Vagina (tissue), 2 donors: ENCODE measurements around the gene ELMO3. TPM values are rescaled to one million over a fixed set of nuclear protein-coding genes. Genes with fewer than 3 reads are reported as not detected.
A peak's percentile ranks its signal among the peaks of the same experiment; 100 is the strongest.

Experiments
- DNase-seq, 2 donors: peaks; one replicate each; pipeline ENCODE4 v3.0.0-alpha.2; 2017; ENCODE audit errors: extremely low spot score in 2 of 2
- H3K27ac ChIP-seq: fragments of 200-600 bp; sonication (generic); one replicate; pipeline ENCODE4 v1.5.1; 2019
- H3K27me3 ChIP-seq: fragments of 200-600 bp; sonication (generic); one replicate; pipeline ENCODE4 v1.5.1; 2019
- H3K36me3 ChIP-seq, 2 donors: fragments of 200-600 bp; sonication (generic); one replicate each; pipeline ENCODE4 v1.5.1; 2017 to 2019
- H3K4me1 ChIP-seq: fragments of 200-600 bp; sonication (generic); one replicate; pipeline ENCODE4 v1.5.1; 2019
- H3K4me3 ChIP-seq, 2 donors: fragments of 200-600 bp; sonication (generic); 1 replicate in 1 of 2; 2 replicates in 1 of 2; pipeline ENCODE4 v1.5.1; 2016 to 2019
- H3K9me3 ChIP-seq: fragments of 200-600 bp; sonication (generic); one replicate; pipeline ENCODE4 v1.5.1; 2019
- CTCF ChIP-seq, 3 experiments: fragments of 450-650 bp in 2 of 3; fragments of 200-600 bp in 1 of 3; sonication (generic) in 1 of 3; IDR thresholded peaks; one replicate each; pipeline ENCODE4 v1.5.1; 2017 to 2019; ENCODE audit warnings: antibody characterized with exemption in 3 of 3, mild to moderate bottlenecking in 2 of 3, moderate library complexity in 2 of 3
- POLR2A ChIP-seq, 2 donors: fragments of 450-650 bp; IDR thresholded peaks; one replicate each; pipeline ENCODE4 v1.6.1; 2017; ENCODE audit warnings: antibody characterized with exemption in 2 of 2, mild to moderate bottlenecking in 2 of 2, moderate library complexity in 2 of 2
- POLR2AphosphoS5 ChIP-seq, 2 donors: sonication (generic); formaldehyde crosslinking; IDR thresholded peaks; one replicate each; pipeline ENCODE4 v1.9.0; 2017; ENCODE audit warnings: antibody characterized with exemption in 2 of 2, mild to moderate bottlenecking in 2 of 2, low read depth in 1 of 2; ENCODE audit not compliant: insufficient read depth in 1 of 2
- intact Hi-C: fragments of 100-400 bp; cut with DNase I; formaldehyde crosslinking; loops from one replicate; pipeline ENCODE4 v1.15.1; 2023
- total RNA-seq: library from RNA; depleted of rRNA; stranded (reverse); fragments of >200 nt; gene quantifications from one replicate; pipeline ENCODE4 v1.2.3, GENCODE V29; 2016

ELMO3 gene
- total RNA-seq, 1 donor from 2014 or later = 21.6 TPM

- intact Hi-C loops = loop anchor here (5.0 kb wide), 1 partner anchor 33 kb away; the partner anchor contains the start of gene B3GNT9
- Histone ChIP-seq H3K4me3 (peak overlapping the region; percentile 53 to 62), H3K9me3 (no peaks in the 10 kb centered on the region), H3K36me3 (no peaks in the 10 kb centered on the region), H3K27me3 (no peaks in the 10 kb centered on the region), H3K4me1 (peaks cover 27% of the 10 kb centered on the region), H3K27ac (peak overlapping the region; percentile 88)
- no peak for DNase-seq
- TF ChIP-seq CTCF (IDR thresholded peaks at IDR 0.05) (peak; percentile 65 to 84 (median 73)), POLR2A (IDR thresholded peaks at IDR 0.05) (no peak), POLR2AphosphoS5 (IDR thresholded peaks at IDR 0.05; ENCODE audit: insufficient read depth in 1 of 2, low read depth in 1 of 2) (peak in 1 of 2 donors; percentile 64)
Observed at GRCh38 chr16:67184995-67185650, 13.8 kb upstream of the ELMO3 start.

- Histone ChIP-seq H3K4me3 (peak overlapping the region in 1 of 2 donors; percentile 53), H3K27me3 (no peaks in the 10 kb centered on the region), H3K9me3 (no peaks in the 10 kb centered on the region), H3K36me3 (no peaks in the 10 kb centered on the region), H3K27ac (no peak overlapping the region), H3K4me1 (peaks cover 26% of the 10 kb centered on the region)
- no peak for TF ChIP-seq POLR2A (IDR thresholded peaks at IDR 0.05)
- intact Hi-C loops = loop anchor here (5.0 kb wide), 1 partner anchor 33 kb away; the partner anchor contains the start of gene B3GNT9
- DNase-seq = no peak
Observed at GRCh38 chr16:67185651-67186134, 13.2 kb upstream of the ELMO3 start.

GRCh38 chr16:67186550-67186950, 12.4 kb upstream of the ELMO3 start:
- Histone ChIP-seq H3K36me3 (no peaks in the 10 kb centered on the region), H3K27ac (no peak overlapping the region), H3K27me3 (no peaks in the 10 kb centered on the region), H3K4me1 (peaks cover 27% of the 10 kb centered on the region), H3K4me3 (no peak overlapping the region), H3K9me3 (no peaks in the 10 kb centered on the region)
- DNase-seq = no peak
- TF ChIP-seq POLR2A (IDR thresholded peaks at IDR 0.05) (no peak), POLR2AphosphoS5 (IDR thresholded peaks at IDR 0.05; ENCODE audit: insufficient read depth in 1 of 2, low read depth in 1 of 2) (no peak), CTCF (IDR thresholded peaks at IDR 0.05) (no peak)
- intact Hi-C loops = loop anchor here (5.0 kb wide), 1 partner anchor 34 kb away; the partner anchor contains the start of gene B3GNT9

- no peak for DNase-seq
- H3K36me3 ChIP-seq = no peaks in the 10 kb centered on the region
- no peak overlapping the region for H3K27ac ChIP-seq
- peaks cover 31% of the 10 kb centered on the region for H3K4me1 ChIP-seq
- no peak overlapping the region for H3K4me3 ChIP-seq
- H3K27me3 ChIP-seq = no peaks in the 10 kb centered on the region
- no peak for TF ChIP-seq POLR2AphosphoS5 (IDR thresholded peaks at IDR 0.05; ENCODE audit: insufficient read depth in 1 of 2, low read depth in 1 of 2)
- TF ChIP-seq CTCF (IDR thresholded peaks at IDR 0.05) = no peak
- no peak for TF ChIP-seq POLR2A (IDR thresholded peaks at IDR 0.05)
- intact Hi-C loops = loop anchor here (5.0 kb wide), 1 partner anchor 35 kb away; the partner anchor contains the start of gene B3GNT9
- no peaks in the 10 kb centered on the region for H3K9me3 ChIP-seq
Observed at GRCh38 chr16:67187175-67187890, 11.6 kb upstream of the ELMO3 start.

- no peak overlapping the region for H3K27ac ChIP-seq
Observed at GRCh38 chr16:67188323-67188722, 10.6 kb upstream of the ELMO3 start.

More at GRCh38 chr16:67188323-67188722, 10.6 kb upstream of the ELMO3 start:
- Histone ChIP-seq H3K4me3 (no peak overlapping the region), H3K9me3 (no peaks in the 10 kb centered on the region), H3K27me3 (no peaks in the 10 kb centered on the region), H3K36me3 (no peaks in the 10 kb centered on the region), H3K4me1 (peaks cover 33% of the 10 kb centered on the region)
- TF ChIP-seq POLR2A (IDR thresholded peaks at IDR 0.05) = no peak
- TF ChIP-seq CTCF (IDR thresholded peaks at IDR 0.05) = no peak
- no peak for TF ChIP-seq POLR2AphosphoS5 (IDR thresholded peaks at IDR 0.05; ENCODE audit: insufficient read depth in 1 of 2, low read depth in 1 of 2)
- no peak for DNase-seq
- intact Hi-C loops = loop anchor here (5.0 kb wide), 1 partner anchor 36 kb away; the partner anchor contains the start of gene B3GNT9
